NCI-H69 (cell line): ENCODE data around the gene USP17L27.
"Not testable (repeated sequence)": the region's sequence is repeated elsewhere in the genome, so short reads cannot be mapped to it uniquely, and the experiment has no call there.

Experiments
- DNase-seq: peaks from one replicate; lab custom pipeline; 2025; lab: John Stamatoyannopoulos, UW

USP17L27 gene, protein sequence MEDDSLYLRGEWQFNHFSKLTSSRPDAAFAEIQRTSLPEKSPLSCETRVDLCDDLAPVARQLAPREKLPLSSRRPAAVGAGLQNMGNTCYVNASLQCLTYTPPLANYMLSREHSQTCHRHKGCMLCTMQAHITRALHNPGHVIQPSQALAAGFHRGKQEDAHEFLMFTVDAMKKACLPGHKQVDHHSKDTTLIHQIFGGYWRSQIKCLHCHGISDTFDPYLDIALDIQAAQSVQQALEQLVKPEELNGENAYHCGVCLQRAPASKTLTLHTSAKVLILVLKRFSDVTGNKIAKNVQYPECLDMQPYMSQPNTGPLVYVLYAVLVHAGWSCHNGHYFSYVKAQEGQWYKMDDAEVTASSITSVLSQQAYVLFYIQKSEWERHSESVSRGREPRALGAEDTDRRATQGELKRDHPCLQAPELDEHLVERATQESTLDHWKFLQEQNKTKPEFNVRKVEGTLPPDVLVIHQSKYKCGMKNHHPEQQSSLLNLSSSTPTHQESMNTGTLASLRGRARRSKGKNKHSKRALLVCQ

DNA sequence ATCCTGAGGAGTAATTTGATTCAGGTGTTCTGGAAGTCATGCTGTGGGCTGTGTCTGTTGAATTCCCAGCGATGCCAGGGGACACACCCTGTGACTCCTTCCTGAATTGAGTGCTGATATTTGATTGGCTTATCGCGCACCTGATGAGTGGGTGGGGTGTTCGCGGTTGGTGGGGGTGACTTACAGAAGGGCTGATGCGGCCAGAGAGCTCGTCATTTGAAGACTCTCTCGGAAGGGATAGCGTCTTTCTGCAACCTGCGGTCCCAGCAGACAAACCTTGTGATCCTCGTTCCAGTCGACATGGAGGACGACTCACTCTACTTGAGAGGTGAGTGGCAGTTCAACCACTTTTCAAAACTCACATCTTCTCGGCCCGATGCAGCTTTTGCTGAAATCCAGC is at the start of gene USP17L27:
USP17L27 (plus strand) TSS at position 301 of the 400 bp plus-strand sequence; CDS start at position 301, 0 bp downstream.
- DNase-seq: not testable (repeated sequence)

DNA sequence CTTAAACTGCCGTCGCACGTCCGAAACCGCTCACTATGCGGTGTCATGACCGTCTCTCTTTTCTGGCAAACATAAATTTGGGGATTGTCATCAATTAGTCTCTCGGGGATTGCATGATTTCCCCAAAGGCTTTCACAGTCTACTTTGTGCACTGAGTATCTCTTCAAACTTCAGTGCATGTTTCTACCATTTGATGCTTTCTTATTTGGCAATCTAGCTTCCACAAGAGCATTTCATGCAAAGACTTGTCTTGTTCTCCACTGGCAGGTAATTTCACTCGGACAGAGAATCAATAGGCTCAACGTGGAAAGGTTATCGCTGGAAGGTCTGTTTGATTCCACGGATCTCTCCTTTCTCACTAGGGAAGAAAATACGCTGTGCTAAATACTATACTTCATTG is 19.8 kb upstream of the USP17L27 start:
- not testable (repeated sequence) for DNase-seq

DNA sequence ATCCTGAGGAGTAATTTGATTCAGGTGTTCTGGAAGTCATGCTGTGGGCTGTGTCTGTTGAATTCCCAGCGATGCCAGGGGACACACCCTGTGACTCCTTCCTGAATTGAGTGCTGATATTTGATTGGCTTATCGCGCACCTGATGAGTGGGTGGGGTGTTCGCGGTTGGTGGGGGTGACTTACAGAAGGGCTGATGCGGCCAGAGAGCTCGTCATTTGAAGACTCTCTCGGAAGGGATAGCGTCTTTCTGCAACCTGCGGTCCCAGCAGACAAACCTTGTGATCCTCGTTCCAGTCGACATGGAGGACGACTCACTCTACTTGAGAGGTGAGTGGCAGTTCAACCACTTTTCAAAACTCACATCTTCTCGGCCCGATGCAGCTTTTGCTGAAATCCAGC is 19.1 kb upstream of the USP17L27 start, which contains the start of gene USP17L24:
USP17L24 (plus strand) TSS at position 301 of the 400 bp plus-strand sequence; CDS start at position 301, 0 bp downstream.
- not testable (repeated sequence) for DNase-seq

DNA sequence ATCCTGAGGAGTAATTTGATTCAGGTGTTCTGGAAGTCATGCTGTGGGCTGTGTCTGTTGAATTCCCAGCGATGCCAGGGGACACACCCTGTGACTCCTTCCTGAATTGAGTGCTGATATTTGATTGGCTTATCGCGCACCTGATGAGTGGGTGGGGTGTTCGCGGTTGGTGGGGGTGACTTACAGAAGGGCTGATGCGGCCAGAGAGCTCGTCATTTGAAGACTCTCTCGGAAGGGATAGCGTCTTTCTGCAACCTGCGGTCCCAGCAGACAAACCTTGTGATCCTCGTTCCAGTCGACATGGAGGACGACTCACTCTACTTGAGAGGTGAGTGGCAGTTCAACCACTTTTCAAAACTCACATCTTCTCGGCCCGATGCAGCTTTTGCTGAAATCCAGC is 14.3 kb upstream of the USP17L27 start, which contains the start of gene USP17L25:
USP17L25 (plus strand) TSS at position 301 of the 400 bp plus-strand sequence; CDS start at position 301, 0 bp downstream.
- not testable (repeated sequence) for DNase-seq

DNA sequence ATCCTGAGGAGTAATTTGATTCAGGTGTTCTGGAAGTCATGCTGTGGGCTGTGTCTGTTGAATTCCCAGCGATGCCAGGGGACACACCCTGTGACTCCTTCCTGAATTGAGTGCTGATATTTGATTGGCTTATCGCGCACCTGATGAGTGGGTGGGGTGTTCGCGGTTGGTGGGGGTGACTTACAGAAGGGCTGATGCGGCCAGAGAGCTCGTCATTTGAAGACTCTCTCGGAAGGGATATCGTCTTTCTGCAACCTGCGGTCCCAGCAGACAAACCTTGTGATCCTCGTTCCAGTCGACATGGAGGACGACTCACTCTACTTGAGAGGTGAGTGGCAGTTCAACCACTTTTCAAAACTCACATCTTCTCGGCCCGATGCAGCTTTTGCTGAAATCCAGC is 9.6 kb upstream of the USP17L27 start, which contains the start of gene USP17L26:
USP17L26 (plus strand) TSS at position 301 of the 400 bp plus-strand sequence; CDS start at position 301, 0 bp downstream.
- DNase-seq: not testable (repeated sequence)

DNA sequence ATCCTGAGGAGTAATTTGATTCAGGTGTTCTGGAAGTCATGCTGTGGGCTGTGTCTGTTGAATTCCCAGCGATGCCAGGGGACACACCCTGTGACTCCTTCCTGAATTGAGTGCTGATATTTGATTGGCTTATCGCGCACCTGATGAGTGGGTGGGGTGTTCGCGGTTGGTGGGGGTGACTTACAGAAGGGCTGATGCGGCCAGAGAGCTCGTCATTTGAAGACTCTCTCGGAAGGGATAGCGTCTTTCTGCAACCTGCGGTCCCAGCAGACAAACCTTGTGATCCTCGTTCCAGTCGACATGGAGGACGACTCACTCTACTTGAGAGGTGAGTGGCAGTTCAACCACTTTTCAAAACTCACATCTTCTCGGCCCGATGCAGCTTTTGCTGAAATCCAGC is 4.8 kb upstream of the USP17L27 start, which contains the start of gene USP17L5:
USP17L5 (plus strand) TSS at position 301 of the 400 bp plus-strand sequence; CDS start at position 301, 0 bp downstream.
- not testable (repeated sequence) for DNase-seq

DNA sequence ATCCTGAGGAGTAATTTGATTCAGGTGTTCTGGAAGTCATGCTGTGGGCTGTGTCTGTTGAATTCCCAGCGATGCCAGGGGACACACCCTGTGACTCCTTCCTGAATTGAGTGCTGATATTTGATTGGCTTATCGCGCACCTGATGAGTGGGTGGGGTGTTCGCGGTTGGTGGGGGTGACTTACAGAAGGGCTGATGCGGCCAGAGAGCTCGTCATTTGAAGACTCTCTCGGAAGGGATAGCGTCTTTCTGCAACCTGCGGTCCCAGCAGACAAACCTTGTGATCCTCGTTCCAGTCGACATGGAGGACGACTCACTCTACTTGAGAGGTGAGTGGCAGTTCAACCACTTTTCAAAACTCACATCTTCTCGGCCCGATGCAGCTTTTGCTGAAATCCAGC is 4.6 kb downstream of the USP17L27 start, which contains the start of gene USP17L28:
USP17L28 (plus strand) TSS at position 301 of the 400 bp plus-strand sequence; CDS start at position 301, 0 bp downstream.
- not testable (repeated sequence) for DNase-seq

DNA sequence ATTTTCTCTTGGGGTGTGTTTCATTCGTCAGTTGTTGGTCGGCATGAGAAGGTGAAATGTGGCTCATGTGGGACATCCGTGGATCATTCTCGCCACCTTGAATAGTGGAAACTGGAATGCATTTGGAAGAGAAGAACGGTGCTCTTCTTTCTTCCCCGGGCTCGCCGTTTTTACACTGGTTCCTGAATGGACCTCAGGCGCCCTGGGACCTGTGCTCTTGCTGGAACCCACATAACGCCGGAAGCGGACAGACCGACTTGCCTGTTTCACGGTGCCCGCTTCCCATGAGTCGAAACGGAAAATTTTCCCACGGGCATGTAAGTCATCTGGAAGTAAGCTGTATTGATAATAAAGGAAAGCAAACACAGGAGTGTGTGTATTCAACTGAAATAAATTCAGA is 6.9 kb downstream of the USP17L27 start:
- DNase-seq: not testable (repeated sequence)

DNA sequence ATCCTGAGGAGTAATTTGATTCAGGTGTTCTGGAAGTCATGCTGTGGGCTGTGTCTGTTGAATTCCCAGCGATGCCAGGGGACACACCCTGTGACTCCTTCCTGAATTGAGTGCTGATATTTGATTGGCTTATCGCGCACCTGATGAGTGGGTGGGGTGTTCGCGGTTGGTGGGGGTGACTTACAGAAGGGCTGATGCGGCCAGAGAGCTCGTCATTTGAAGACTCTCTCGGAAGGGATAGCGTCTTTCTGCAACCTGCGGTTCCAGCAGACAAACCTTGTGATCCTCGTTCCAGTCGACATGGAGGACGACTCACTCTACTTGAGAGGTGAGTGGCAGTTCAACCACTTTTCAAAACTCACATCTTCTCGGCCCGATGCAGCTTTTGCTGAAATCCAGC is 9.4 kb downstream of the USP17L27 start, which contains the start of gene USP17L29:
USP17L29 (plus strand) TSS at position 301 of the 400 bp plus-strand sequence; CDS start at position 301, 0 bp downstream.
- DNase-seq: not testable (repeated sequence)

DNA sequence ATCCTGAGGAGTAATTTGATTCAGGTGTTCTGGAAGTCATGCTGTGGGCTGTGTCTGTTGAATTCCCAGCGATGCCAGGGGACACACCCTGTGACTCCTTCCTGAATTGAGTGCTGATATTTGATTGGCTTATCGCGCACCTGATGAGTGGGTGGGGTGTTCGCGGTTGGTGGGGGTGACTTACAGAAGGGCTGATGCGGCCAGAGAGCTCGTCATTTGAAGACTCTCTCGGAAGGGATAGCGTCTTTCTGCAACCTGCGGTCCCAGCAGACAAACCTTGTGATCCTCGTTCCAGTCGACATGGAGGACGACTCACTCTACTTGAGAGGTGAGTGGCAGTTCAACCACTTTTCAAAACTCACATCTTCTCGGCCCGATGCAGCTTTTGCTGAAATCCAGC is 18.9 kb downstream of the USP17L27 start, which contains the start of gene USP17L30:
USP17L30 (plus strand) TSS at position 301 of the 400 bp plus-strand sequence; CDS start at position 301, 0 bp downstream.
- not testable (repeated sequence) for DNase-seq

DNA sequence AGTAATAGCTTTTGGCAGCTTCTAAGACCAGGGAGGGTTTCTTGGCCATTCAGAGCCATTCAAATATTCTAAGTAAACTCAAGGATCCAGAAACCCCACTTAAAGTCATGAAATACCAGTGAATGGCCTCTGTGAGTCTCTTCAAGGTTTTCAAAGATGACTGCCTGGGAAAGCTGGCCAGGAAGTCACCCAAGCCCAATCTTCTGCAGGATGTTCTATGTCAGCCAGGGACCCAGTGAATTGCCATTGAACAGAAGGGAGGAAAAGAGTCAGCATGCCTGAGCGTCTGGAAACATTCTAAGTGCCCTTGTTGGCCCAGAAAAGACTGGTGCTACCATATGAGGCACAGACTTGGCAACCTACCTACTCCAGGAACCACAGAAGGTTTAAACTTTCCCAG is 35.9 kb downstream of the USP17L27 start:
- not testable (repeated sequence) for DNase-seq

DNA sequence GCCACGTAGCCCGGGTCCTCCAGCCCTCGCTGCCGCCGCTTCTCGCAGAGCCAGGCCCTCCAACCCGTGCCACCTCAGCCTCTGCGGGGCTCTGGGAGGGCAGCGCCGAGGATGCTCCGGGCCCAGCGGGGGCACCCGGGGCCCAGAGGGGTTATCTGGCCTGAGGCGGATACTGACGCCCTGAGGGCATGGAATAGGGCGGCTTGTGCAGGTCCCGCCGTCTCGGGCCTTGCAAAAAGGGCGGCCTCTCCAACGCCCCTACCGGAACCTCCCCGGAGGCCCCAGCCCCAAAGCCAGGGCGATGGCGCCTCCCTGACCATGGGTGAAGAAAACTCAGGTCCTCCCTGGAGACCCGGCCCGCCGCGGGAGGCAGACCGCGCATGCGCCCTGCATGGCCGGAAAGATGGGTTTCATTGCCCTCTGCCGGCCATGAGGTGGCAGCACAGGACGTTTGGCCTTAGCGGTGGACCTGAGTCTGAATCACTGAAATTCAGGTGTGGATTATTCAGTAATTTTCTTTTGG is 37.1 kb downstream of the USP17L27 start:
- not testable (repeated sequence) for DNase-seq

DNA sequence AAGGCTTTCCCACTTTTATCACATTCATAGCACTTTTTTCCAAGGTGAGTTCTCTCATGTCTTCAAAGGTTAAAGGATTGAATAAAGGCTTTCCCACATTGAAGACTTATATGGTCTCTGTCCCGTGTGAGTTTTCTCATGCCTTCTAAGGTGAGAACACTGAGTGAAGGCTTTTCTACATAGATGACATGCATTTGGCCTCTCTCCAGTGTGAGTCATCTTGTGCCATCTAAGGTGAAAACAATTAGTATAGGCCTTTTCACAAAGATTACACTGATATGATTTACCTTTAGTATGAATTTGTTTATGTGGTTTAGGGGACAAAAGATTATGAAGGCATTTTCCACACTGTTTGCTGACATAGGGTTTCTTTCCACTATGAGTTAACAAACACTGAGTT is 40.2 kb downstream of the USP17L27 start:
- no peak for DNase-seq

DNA sequence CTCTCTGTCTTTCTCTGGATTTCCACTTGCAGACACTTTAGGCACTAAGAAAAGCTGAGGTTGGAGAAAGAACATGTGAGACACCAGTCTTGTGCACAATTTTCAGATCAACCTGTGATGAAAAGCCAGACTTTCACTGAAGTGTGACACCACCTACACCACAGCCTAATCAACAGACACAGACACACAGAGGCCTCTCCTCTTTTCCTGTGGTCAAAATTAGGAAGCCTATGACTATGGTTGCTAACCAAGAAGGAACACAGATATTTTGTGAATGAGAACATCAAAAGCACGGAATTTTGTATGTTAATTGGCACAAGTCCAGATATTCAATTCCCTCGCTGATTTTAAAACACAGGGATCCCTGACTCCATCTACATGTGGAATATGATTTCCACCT is 45.1 kb downstream of the USP17L27 start:
- DNase-seq: not testable (repeated sequence)
